NK-92 treated with Interleukin-12 subunit alpha and Interleukin-12 subunit beta, amount 100 ng/mL, for 24 hours (cell line): ENCODE results near the gene SLCO2B1.
"Not testable (repeated sequence)": the region's sequence is repeated elsewhere in the genome, so short reads cannot be mapped to it uniquely, and the experiment has no call there.

ENCODE experiments used
- DNase-seq: peaks from one replicate; lab custom pipeline; 2025; lab: John Stamatoyannopoulos, UW

SLCO2B1 gene, protein sequence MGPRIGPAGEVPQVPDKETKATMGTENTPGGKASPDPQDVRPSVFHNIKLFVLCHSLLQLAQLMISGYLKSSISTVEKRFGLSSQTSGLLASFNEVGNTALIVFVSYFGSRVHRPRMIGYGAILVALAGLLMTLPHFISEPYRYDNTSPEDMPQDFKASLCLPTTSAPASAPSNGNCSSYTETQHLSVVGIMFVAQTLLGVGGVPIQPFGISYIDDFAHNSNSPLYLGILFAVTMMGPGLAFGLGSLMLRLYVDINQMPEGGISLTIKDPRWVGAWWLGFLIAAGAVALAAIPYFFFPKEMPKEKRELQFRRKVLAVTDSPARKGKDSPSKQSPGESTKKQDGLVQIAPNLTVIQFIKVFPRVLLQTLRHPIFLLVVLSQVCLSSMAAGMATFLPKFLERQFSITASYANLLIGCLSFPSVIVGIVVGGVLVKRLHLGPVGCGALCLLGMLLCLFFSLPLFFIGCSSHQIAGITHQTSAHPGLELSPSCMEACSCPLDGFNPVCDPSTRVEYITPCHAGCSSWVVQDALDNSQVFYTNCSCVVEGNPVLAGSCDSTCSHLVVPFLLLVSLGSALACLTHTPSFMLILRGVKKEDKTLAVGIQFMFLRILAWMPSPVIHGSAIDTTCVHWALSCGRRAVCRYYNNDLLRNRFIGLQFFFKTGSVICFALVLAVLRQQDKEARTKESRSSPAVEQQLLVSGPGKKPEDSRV

DNA sequence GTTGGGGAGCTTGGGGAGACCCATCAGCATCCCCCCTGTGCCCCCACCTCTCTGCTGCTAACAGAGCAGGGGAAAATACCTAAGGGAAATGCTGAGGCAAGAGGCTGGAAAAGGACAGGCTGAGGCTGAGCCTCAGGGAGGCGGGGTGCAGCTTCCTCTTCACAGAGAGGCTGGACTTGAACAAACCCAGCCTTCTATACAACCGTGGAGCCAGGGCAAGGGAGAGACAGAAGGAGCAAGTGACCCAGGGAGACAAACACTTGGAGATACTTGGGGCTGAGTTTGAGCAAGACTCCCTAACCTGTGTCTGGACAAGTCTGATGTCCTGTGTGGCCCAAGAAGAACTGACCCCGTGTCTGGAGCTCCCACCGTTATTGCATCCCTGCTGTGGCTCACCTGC is at the start of gene SLCO2B1:
Gene SLCO2B1 (plus strand): TSS at position 229 of the 400 bp plus-strand sequence. CDS start 275 bp downstream, outside the sequence.
- DNase-seq, result no peak

DNA sequence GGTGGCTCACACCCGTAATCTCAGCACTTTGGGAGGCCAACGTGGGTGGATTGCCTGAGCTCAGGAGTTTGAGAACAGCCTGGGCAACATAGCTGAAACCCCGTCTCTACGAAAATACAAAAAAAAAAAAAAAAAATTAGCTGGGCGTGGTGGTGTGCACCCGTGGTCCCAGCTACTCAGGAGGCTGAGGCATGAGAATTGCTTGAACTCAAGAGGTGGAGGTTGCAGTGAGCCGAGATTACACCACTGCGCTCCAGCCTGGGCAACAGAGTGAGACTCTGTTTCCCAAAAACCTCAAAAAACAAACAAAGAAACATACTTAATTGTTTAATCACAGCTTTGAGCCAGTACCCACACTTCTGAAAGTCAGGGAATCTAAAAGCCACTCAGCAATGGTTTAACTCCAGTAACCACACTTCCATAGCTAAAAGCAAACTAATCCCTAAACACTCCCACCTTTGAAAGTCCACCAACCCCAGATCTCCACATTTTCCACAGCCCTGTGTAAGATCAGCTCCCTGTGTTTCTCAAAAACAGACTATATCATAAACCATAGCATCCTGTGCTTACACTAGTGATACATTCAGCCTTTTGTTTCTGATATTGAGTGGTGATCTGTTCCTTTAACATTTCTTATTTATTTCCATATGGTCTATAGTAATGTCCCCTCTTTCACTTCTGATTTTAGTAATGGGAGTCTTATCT is 49.3 kb upstream of the SLCO2B1 start:
- no peak for DNase-seq

DNA sequence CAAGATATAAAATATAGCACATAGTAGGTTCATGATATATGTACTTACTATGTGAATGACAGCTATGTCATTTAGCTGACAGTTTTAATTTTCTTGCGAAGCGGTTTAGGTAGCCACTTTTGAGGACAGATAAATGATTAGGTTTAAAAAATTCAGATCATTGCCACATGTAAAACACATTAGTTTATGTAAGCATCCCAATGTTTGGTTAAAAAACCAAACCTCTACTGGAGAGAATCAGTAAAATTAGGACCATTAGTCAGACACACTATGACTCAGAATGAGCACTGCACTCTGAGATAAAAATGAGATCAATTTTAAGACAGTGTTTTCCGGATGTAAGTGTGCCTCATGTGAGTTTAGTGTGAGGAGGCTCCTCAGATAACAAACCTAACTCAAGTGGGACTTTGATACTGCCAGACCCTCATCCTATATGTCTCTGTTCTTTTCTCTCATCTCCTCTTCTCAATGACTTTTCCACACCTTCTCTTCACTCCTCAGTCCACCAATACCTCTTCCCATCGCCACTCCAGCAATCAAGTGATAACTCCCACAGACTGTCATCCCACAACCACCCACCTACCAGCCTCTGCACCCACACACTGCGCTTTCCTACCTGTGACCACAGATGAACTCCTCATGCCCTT is 47.4 kb upstream of the SLCO2B1 start:
- DNase-seq, result no peak

DNA sequence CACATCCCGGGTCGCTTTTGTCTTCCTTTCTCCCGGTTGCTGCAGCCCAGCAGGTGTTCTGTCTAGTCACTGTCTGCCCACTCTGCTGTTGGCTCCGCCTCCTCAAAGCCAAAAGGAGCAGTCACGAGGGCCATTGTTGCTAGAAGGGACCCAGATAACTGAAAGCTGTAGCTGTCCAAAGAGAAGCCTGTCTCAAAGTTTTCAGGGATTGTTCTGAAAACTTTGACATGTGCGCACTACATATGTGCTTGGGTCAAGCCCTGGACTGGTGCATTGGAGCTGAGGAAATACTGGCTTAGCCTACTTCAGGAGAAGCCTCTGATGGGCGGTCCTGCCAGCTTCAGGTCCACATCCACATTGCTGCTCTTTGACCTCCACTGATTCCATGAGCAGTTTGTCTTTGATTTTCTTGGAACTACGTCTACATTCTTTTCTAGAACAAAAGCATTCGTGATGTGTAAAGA is 45.4 kb upstream of the SLCO2B1 start:
- DNase-seq, result no peak

DNA sequence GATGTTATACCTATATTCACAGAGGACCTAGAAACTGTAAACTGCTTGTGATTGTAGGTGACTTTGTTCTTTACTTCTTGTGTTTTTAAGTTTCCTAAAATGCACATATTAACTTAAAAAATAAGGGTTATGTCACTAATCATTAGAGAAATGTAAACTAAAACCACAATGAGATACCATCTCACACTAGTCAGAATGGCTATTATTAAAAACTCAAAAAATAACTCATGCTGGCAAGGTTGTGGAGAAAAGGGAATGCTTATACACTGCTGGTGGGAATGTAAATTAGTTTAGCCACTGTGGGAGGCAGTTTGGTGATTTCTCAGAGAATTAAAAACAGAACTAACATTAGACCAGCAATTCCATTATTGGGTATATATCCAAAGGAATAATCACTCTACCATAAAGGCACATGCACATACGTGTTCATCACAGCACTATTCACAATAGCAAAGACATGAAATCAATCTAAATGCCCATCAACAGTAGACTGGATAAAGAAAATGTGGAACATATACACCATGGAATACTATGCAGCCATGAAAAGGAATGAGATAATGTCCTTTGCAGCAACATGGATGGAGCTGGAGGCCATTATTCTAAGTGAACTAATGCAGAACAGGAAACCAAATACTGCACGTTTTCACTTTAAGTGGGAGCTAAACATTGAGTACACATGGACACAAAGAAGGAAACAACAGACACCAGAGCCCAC is 44.8 kb upstream of the SLCO2B1 start:
- DNase-seq, result not testable (repeated sequence)

DNA sequence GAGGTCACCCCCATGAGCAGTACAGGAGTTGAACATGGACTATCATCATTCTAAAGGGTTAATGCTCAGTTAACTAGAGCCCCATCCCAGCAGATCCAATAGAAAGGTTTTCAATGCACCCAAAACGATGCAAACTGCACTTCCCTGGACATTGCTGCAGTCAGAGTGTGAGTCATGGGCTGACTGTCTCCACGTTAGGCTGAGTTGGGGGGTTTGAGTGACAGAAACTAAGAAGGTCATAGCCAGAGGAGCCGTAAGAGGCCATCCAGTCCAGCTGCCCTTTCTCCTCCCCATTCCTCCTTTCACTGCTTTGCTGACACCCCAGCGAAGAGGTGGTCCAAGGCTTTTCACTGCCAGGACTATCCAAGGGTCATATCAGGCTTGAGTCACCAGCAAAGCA is 43.7 kb upstream of the SLCO2B1 start:
- no peak for DNase-seq

DNA sequence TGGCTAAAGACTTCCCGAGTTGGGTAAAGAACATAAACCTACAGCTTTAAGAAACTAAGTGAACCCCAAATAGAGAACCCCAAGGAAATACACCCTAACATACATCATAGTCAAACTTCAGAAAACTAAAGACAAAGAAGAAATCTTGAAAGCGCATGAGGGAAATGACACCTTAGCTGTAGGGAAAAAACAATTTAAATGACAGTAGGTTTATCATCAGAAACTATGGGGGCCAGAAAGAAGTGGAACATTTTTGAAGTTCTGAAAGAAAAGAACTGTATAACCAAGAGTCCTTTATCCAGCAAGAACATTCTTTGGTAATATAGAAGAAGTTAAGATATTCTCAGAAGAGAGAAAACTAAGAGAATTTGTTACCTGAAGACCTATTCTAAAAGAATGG is 38.7 kb upstream of the SLCO2B1 start:
- DNase-seq, result no peak

DNA sequence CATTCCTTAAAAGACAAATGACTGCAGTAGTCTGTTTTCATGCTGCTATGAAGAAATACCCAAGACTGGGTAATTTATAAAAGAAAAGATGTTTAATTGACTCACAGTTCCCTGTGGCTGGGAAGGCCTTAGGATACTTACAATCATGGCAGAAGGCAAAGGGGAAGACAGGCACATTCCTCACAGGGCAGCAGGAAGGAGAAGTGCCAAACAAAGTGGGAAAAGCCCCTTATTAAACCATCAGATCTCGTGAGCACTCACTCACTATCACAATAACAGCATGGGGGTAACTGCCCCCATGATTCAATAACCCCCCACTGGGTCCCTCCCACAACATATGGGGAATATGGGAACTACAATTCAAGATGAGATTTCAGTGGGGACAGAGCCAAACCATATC is 37.9 kb upstream of the SLCO2B1 start:
- no peak for DNase-seq

DNA sequence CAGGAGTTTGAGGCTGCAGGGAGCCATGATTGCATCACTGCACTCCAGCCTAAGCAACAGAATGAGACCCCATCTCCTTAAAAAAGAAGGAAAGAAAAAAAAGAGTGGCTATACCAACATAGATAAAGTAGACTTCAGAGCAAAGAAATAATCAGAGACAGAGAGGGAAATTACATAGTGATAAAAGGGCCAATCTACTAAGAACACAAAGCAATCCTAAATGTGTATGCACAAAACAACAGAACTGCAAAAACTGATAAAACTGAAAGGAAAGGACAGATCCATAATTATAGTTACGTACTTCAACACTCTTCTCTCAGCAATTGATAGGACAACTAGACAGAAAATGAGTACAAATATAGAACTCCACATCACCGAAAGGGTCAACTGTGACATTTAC is 36.4 kb upstream of the SLCO2B1 start:
- DNase-seq, result no peak

DNA sequence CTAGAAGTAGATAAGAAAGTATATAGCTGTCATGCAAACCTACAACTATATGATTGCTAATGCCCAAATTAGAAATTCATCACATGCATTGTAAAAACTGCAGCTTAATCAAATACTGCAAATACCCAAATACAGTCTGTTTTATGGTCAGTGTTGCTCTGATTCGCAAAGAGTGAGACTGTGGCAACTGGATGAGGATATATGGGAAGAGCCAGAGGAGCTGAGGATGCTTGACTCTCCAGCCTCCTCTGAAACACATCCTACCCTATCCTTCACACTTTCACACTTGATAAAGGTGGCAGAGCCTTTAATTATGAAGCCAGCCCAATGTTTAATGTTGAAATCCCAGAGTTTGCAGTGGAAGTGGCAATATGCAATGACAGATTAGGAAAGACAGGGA is 32.3 kb upstream of the SLCO2B1 start:
- no peak for DNase-seq

DNA sequence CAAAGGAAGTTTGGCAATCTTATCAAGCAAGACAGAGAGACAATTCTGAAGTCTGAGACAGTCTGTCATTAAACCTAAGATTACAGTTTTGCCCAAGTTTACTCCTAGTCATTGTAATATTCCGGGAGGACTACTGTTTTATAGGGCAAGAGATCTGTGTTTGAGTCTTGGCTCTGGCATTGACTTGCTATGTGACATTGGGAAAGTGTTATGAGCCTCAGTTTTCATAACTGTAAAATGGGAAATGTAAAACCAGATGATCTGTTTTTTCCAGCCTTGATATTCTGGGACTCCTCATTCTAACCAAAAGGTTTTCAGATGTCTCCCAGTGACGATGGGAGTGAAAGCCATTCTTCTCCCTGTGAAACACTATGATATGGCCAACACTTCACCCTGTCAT is 24.3 kb upstream of the SLCO2B1 start:
- no peak for DNase-seq

DNA sequence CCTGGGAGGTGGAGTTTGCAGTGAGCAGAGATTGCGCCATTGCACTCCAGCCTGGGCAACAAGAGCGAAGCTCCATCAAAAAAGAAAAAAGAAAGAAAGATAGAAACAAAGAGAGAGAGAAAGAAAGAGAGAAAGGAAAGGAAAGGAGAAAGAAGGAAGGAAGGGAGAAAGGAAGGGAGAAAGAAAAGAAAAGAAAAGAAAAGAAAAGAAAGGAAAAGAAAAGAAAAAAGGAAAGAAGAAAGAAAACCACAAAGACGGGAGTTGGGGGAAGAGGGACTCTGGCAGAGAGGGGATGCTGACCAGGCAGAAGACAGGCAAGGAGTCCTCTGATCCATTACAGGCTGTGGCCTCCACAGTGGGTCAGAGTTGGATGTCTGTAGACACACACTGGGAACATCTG is 18.8 kb upstream of the SLCO2B1 start:
- no peak for DNase-seq

DNA sequence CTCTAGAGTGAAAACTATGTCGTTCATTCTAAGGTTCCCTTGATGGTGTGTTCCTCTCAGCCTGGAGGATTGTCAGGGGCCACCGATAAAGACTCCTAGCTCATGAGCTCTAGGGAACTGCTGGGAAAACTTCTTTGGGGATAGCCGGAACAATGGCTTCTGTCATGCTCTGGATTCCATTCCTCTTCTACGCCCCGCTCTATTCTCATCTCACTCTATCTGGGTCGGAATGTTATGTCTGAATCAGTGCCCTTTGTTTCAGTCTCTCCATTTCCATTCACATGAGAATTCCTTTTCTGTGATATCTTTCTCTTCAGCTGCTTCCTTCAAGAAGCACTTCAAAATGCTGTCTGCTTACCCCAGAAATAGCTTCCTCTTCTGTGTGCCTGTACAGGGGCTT is 16.9 kb upstream of the SLCO2B1 start:
- no peak for DNase-seq

DNA sequence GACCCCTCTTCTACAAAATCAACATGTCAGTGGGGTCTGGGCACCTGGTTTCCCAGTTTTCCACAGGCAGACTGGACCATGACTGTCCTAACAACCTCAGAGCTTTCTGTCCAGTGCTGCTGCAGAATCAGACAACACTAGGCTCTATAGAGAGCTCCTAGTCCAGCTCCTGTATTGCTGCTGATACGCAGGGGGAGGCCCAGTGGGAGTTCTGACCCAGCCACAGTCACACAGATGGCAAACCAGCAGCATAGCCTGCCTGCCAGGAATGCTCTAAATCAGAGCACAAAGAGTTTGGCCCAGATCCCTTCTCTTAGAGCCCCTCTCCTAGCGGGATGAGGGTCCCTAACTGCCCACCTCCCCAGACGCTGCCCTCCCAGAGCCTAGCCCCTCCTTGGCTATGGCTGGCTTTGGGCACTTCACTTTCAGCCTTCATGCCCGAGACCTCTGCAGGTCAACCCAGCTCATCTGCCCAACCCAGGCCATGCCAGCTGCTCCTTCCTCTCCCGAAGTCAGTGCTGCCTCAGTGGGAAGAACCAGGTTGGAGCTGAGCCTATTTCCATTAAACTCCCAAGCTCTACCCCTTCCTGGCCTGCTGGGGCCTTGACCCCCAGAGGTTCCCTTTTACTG is 15.8 kb upstream of the SLCO2B1 start:
- DNase-seq, result no peak

DNA sequence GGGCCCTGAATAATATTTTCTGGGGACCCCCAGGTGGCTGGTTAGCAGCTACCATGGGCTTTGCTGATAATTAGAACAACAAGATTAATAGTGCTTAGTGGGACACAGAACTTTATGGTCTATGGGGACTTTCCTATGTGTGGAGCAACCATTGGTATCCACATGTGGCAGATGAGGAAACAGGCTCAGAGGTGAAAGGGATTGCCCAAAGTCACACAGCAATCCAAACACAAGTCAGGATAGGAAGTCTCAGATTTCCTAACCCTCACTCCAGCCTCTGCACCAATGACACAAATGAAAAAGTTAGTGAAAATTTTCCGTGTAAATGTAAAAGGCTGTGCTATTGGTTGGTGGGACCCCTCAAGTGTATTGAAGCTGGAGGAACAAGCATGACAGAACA is 15.3 kb upstream of the SLCO2B1 start:
- no peak for DNase-seq

DNA sequence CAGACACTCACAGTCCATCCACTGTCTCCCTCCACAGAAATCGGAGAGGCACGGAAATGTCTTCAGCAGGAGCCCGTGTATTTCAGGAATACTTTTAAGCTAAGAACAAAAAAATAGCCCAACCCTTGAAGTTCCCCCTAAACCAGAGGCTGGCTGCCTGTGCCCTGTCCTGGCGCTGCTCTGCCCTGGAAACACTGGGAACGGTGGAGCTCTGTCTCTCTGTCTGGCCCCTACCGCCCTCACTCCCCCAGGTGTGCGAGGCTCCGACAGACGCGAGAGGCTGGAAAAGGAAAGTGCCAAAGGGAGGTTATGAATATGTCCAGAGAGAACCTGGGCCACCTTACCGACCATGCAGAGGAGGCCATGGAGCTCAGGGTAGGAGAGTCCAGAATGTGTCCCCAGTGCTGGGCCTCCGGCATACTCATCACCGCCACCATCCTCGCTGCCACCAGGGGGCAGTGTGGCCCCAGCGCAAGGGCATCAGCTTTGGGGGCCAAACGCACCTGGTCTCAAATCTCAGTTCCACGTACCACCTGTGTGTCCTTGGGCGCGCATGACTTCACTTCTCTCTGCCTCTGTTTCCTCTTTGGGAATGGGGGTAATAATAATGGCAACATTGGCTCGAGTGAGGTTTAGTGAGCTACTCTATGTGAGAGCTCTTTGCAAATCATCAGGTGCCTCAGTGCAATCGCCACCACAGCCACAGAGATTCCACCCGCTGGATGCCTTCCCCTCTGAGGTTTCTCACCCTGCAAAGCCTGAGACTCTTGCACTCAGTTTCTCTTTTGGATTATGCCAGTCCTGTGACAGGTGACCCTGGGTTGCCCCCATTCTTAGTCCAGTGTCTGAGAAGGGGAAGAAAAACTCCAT is 10.4 kb upstream of the SLCO2B1 start:
- DNase-seq, result peak; percentile 59

DNA sequence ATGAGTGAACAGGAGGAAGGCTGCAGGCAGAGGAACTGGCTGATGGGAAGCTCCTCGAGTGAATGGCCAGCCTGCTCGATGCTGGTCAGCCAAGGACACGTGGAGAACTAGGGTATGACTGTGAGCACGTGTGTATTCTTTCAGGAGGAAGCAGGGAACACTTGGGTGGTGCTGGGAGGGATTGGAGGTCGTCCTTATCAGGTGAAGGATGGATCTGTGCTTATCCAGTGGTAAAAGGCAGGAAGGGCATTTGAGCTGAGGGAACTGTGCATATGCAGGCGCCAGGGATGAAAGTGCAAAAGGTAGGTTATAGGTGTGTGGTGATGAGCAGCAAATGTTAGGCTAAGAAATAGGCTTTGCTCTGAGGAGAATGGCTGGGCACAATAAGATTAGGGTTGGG is 9.7 kb upstream of the SLCO2B1 start:
- no peak for DNase-seq

DNA sequence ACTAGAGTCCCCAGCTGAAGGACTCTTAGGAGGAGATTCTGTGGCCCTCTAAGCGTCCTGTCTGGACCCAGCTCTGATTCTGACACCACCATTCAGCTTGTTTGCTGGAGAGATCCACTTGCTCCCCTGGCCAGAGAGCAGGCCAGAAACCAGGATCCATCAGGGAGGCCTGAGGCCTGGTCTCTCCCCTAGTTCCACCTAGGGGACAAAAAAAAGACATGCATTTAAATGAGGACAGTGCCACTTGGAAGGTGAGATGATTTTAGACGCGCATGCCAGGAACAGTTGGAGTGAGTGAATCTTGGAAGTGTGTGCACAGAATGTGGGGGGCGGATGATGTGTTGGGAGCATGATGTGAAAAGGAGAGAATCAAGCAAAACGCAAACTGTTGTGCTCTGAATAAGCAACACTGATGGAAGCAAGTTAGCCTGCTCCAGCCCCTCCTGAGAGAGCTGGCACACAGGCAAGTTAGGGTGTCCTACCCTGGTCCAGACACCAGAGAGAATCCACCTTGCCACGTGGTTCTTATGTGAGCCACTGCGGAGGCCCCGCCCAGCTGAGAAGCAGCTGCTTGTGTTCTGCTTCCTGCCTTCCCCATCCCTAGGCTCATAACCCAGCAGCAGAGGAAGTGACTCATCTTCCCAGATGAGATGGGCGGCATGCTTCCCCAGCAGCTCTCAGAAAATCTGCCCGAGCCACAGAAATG is 8.0 kb upstream of the SLCO2B1 start:
- DNase-seq, result peak; percentile 89

DNA sequence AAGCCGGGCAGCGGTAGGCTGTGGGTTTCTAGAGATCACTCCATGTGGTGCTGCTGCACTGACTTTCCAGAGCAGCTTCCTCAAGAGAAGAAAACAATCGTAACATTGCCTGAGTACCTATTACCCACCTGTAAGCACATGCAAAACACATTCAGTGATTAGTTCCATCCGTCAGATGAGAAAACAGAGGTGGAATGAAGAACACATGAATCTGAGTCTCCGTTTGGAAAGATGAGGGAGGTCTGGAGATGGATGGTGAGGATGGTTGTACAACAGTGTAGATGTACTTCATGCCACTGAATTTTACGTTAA is 7.5 kb upstream of the SLCO2B1 start:
- DNase-seq, result no peak

DNA sequence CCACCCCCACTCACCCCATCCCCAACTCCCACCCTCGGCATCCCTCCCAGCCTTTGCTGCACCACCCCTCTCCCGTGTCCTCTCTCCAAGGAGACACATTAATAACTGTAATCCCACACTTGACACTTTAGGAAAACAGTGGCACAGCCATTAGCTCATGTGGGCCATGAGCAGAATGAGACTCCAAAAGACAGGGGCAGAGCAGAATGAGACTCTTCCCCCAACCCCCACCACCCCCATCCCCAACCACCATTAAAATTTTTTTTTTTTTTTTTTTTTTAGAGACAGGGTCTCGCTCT is 6.2 kb upstream of the SLCO2B1 start:
- DNase-seq, result no peak
